Neural cell (in vitro differentiated cells): ENCODE results near the gene PPAN. TPM values are rescaled to one million over a fixed set of nuclear protein-coding genes. Genes with fewer than 3 reads are reported as not detected.

Source experiments
- H2AFZ ChIP-seq: fragments of 200-600, 300-800 bp; sonication (generic), shearing (Covaris generic); 2 replicates; pipeline ENCODE4 v1.6.0; 2014; ENCODE audit warnings: low read depth, mild to moderate bottlenecking, antibody characterized with exemption, low read length, moderate library complexity
- H3F3A ChIP-seq: fragments of 200-600 bp; shearing (Covaris generic); 2 replicates; pipeline ENCODE4 v1.6.1; 2016; ENCODE audit warnings: mild to moderate bottlenecking, moderate library complexity, mixed read lengths, antibody characterized with exemption, low read length; ENCODE audit not compliant: insufficient read depth, poor library complexity, severe bottlenecking
- H3K27ac ChIP-seq: fragments of 200-600, 300-800 bp; sonication (generic), shearing (Covaris generic); 2 replicates; pipeline ENCODE4 v1.5.1; 2014; ENCODE audit warnings: mild to moderate bottlenecking, low read length, moderate library complexity
- H3K27me3 ChIP-seq: fragments of 300-800, 200-600 bp; sonication (generic), shearing (Covaris generic); 2 replicates; pipeline ENCODE4 v1.6.0; 2014; ENCODE audit warnings: mild to moderate bottlenecking, low read depth, low read length, moderate library complexity; ENCODE audit not compliant: insufficient read depth
- H3K36me3 ChIP-seq: fragments of 300-800, 200-600 bp; sonication (generic), shearing (Covaris generic); 2 replicates; pipeline ENCODE4 v1.5.1; 2014; ENCODE audit warnings: mild to moderate bottlenecking, antibody characterized with exemption, low read length, moderate library complexity; ENCODE audit not compliant: insufficient read depth
- H3K4me2 ChIP-seq: fragments of 300-800, 200-600 bp; sonication (generic), shearing (Covaris generic); 2 replicates; pipeline ENCODE4 v1.6.0; 2014; ENCODE audit warnings: mild to moderate bottlenecking, low read length
- H3K4me3 ChIP-seq: fragments of 300-800, 200-600 bp; sonication (generic), shearing (Covaris generic); 2 replicates; pipeline ENCODE4 v1.5.1; 2014; ENCODE audit warnings: mild to moderate bottlenecking, low read length, moderate library complexity
- H3K79me2 ChIP-seq: fragments of 200-600 bp; shearing (Covaris generic); replicated peaks from 2 replicates; pipeline ENCODE4 v1.6.0; 2014; ENCODE audit warnings: mild to moderate bottlenecking, low read length, moderate library complexity; ENCODE audit not compliant: insufficient read depth
- H3K9ac ChIP-seq: fragments of 300-800, 200-600 bp; sonication (generic), shearing (Covaris generic); 2 replicates; pipeline ENCODE4 v1.6.1; 2016; ENCODE audit warnings: mild to moderate bottlenecking, low read length, mixed read lengths
- H3K9me2 ChIP-seq: fragments of 200-600 bp; shearing (Covaris generic); 2 replicates; pipeline ENCODE4 v1.6.1; 2016; ENCODE audit warnings: mild to moderate bottlenecking, low read length, mixed read lengths; ENCODE audit not compliant: insufficient read depth
- H3K9me3 ChIP-seq: fragments of 200-600, 300-800 bp; sonication (generic), shearing (Covaris generic); 2 replicates; pipeline ENCODE4 v1.6.1; 2016; ENCODE audit warnings: mild to moderate bottlenecking, mixed run types, low read length, moderate library complexity, mixed read lengths
- H4K20me1 ChIP-seq: fragments of 200-600 bp; shearing (Covaris generic); 2 replicates; pipeline ENCODE4 v1.6.1; 2016; ENCODE audit warnings: mild to moderate bottlenecking, mixed run types; ENCODE audit not compliant: insufficient read depth
- CTCF ChIP-seq: fragments of 450-650 bp; IDR thresholded peaks from 2 replicates; pipeline ENCODE4 v1.5.1; 2014; ENCODE audit warnings: antibody characterized with exemption, mild to moderate bottlenecking, moderate library complexity; ENCODE audit not compliant: poor library complexity, severe bottlenecking
- EP300 ChIP-seq: fragments of 450-650 bp; conservative IDR thresholded peaks from 2 replicates; pipeline ENCODE4 v1.6.1; 2014; ENCODE audit warnings: antibody characterized with exemption, mild to moderate bottlenecking, moderate library complexity; ENCODE audit not compliant: poor library complexity, severe bottlenecking
- EZH2 ChIP-seq: fragments of 200-600, 300-800 bp; shearing (Covaris generic), sonication (generic); IDR thresholded peaks from 2 replicates; pipeline ENCODE4 v1.6.1; 2014; ENCODE audit warnings: antibody characterized with exemption, low read length, borderline replicate concordance, mild to moderate bottlenecking; ENCODE audit not compliant: insufficient read depth, poor library complexity, severe bottlenecking
- MXI1 ChIP-seq: fragments of 450-650 bp; conservative IDR thresholded peaks from 2 replicates; pipeline ENCODE4 v1.6.1; 2014; ENCODE audit warnings: antibody characterized with exemption, mild to moderate bottlenecking; ENCODE audit not compliant: poor library complexity, severe bottlenecking
- POLR2AphosphoS5 ChIP-seq: IDR thresholded peaks from 2 replicates; pipeline ENCODE4 v1.6.1; 2012
- RAD21 ChIP-seq: fragments of 450-650 bp; conservative IDR thresholded peaks from 2 replicates; pipeline ENCODE4 v1.6.1; 2014; ENCODE audit warnings: antibody characterized with exemption, mild to moderate bottlenecking, moderate library complexity
- SMC3 ChIP-seq: fragments of 450-650 bp; conservative IDR thresholded peaks from 2 replicates; pipeline ENCODE4 v1.6.1; 2014; ENCODE audit warnings: antibody characterized with exemption, mild to moderate bottlenecking, moderate library complexity; ENCODE audit not compliant: poor library complexity
- TAF1 ChIP-seq: IDR thresholded peaks from 2 replicates; pipeline ENCODE4 v1.6.1; 2012; ENCODE audit warnings: low read depth
- polyA plus RNA-seq: library from polyadenylated mRNA; depleted of rRNA; stranded (reverse); fragments of >200 nt; gene quantifications from 2 replicates; pipeline ENCODE4 v1.2.3, GENCODE V29; 2014
- TF ChIP-seq, protein P1 (sequence below): IDR thresholded peaks from 2 replicates; pipeline ENCODE4 v1.6.1; 2012; ENCODE audit warnings: borderline replicate concordance

The PPAN gene
- polyA plus RNA-seq, 1 donor from 2014 or later = 13.9 TPM

GRCh38 chr19:10107254-10107653, 1.1 kb downstream of the PPAN start:
- Histone ChIP-seq H3K4me3 (peak overlapping the region; percentile 94), H3K4me2 (peak overlapping the region; percentile 80), H3K9ac (peak overlapping the region; percentile 75), H3K27me3 (no peaks in the 10 kb centered on the region), H3K9me3 (no peaks in the 10 kb centered on the region), H3K9me2 (no peaks in the 10 kb centered on the region), H3K27ac (no peak overlapping the region), H4K20me1 (no peaks in the 10 kb centered on the region), H3K36me3 (no peaks in the 10 kb centered on the region), H2AFZ (no peak overlapping the region), H3F3A (no peaks in the 10 kb centered on the region), H3K79me2 (peaks cover 12% of the 10 kb centered on the region)
- TF ChIP-seq CTCF (no peak), TAF1 (no peak), MXI1 (no peak), POLR2AphosphoS5 (no peak), RAD21 (no peak), SMC3 (no peak), EZH2 (no peak), EP300 (no peak)
- TF ChIP-seq, protein P1, sequence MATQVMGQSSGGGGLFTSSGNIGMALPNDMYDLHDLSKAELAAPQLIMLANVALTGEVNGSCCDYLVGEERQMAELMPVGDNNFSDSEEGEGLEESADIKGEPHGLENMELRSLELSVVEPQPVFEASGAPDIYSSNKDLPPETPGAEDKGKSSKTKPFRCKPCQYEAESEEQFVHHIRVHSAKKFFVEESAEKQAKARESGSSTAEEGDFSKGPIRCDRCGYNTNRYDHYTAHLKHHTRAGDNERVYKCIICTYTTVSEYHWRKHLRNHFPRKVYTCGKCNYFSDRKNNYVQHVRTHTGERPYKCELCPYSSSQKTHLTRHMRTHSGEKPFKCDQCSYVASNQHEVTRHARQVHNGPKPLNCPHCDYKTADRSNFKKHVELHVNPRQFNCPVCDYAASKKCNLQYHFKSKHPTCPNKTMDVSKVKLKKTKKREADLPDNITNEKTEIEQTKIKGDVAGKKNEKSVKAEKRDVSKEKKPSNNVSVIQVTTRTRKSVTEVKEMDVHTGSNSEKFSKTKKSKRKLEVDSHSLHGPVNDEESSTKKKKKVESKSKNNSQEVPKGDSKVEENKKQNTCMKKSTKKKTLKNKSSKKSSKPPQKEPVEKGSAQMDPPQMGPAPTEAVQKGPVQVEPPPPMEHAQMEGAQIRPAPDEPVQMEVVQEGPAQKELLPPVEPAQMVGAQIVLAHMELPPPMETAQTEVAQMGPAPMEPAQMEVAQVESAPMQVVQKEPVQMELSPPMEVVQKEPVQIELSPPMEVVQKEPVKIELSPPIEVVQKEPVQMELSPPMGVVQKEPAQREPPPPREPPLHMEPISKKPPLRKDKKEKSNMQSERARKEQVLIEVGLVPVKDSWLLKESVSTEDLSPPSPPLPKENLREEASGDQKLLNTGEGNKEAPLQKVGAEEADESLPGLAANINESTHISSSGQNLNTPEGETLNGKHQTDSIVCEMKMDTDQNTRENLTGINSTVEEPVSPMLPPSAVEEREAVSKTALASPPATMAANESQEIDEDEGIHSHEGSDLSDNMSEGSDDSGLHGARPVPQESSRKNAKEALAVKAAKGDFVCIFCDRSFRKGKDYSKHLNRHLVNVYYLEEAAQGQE = no peak

- no peaks in the 10 kb centered on the region for H3K36me3 ChIP-seq
- H3K4me3 ChIP-seq = no peak overlapping the region
- H3K27me3 ChIP-seq = no peaks in the 10 kb centered on the region
- no peak for TF ChIP-seq EZH2
- TF ChIP-seq CTCF = no peak
- no peak for TF ChIP-seq SMC3
- no peak for TF ChIP-seq POLR2AphosphoS5
- TF ChIP-seq EP300 = no peak
- TF ChIP-seq, protein P1 = no peak
- peaks cover 12% of the 10 kb centered on the region for H3K79me2 ChIP-seq
- H3K4me2 ChIP-seq = no peak overlapping the region
- no peak overlapping the region for H3K27ac ChIP-seq
- H2AFZ ChIP-seq = no peak overlapping the region
- no peaks in the 10 kb centered on the region for H4K20me1 ChIP-seq
- H3F3A ChIP-seq = no peaks in the 10 kb centered on the region
- no peaks in the 10 kb centered on the region for H3K9me2 ChIP-seq
- H3K9me3 ChIP-seq = no peaks in the 10 kb centered on the region
- H3K9ac ChIP-seq = no peak overlapping the region
Measured at GRCh38 chr19:10107817-10108367, 1.7 kb downstream of the PPAN start.
